Activated CD8-positive, alpha-beta memory T cell treated with anti-CD3 and anti-CD28 coated beads, Interleukin-2, amount 50 U/mL, for 24 hours (primary cell): Measurements from ENCODE around the gene TTC8.
"Not testable (repeated sequence)": the region's sequence is repeated elsewhere in the genome, so short reads cannot be mapped to it uniquely, and the experiment has no call there.

Experiments
- DNase-seq: peaks from one replicate; pipeline ENCODE4 v3.0.0-alpha.2; 2020; ENCODE audit errors: extremely low read depth

TTC8 gene

DNA sequence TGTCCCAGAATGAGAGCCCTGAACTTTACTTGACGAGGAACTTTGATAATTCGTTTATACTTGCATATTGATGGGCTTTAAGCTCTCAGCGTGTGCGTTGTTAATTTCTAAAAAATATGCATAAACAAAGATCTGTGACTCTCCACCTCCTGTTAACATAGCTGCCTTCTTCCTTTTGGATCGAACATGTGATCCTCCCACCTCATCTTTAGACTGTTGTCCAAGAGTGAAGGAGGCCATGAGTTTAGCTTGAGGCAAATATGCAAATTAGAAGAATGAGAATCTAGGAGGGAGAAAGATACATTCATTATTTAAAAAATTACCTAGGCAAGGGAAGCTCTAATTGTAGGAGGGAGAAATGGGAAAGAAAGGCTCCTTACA, 617 bp downstream of the TTC8 start:
- no peak for DNase-seq

DNA sequence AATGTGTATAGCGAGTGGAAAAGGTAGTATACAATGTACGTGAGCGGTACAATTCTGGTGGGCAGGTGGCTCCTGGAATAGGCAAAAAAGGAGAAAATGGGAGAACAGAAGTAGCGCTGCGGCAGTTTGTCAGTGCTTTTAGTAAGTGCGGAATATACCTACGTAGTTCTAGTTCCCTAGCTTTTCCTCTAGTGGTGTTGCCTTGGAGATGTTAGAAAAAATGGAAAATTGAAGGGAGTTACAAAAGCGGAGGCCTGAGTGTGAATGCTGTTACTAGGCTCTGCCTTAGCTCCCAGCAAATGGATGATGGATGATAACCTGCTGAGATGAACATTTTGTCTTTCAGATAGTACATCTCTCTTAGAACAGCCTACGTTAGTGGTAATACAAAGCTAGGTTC, 1.1 kb downstream of the TTC8 start:
- no peak for DNase-seq

DNA sequence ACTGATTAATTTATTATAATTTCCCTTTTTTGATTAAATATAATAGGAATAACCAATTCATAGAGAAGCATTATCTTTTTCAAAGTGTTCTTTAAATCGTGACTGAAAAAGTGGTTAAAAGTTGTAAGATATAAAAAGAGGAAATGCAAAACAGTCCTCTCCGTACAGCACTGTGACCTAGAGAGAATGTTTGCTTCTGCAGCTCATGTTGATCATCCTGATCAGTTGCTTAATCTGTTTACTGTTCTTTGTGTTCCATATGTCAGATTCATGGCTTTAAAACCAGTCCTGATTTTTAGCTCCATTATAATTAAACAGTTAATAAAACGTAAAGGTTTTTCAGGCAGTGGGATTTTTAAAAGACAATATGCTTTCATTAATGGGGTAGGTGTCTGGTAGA, 4.7 kb downstream of the TTC8 start:
- DNase-seq: no peak

DNA sequence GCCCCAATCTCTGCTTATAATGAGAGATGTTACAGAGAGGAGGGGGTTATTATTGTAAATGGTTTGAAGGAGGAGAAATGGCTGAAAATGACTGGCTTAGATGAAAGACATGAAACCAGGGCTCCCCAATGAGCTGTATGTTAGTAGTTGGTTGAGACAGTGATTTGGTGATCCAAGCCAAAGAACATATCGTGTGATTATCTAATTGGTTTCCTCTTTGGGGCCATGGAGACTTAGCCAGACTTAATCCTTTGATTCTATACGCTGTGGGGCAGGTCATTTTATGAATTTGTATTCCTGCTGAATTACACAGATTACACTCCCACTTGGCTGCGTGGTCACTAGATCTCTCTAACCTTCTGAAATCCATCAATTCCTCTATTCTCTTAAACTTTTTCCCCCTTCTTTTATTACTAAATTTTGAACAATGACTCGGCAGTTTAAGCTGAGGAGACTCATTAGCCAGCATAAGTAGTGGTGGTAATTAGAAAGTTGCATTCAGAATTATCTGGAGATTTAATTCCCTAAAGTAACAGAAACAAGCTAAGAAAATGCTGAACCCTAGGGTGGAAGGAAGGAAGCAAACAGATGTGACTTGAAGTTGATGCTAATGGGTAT, 5.3 kb downstream of the TTC8 start:
- DNase-seq: no peak

DNA sequence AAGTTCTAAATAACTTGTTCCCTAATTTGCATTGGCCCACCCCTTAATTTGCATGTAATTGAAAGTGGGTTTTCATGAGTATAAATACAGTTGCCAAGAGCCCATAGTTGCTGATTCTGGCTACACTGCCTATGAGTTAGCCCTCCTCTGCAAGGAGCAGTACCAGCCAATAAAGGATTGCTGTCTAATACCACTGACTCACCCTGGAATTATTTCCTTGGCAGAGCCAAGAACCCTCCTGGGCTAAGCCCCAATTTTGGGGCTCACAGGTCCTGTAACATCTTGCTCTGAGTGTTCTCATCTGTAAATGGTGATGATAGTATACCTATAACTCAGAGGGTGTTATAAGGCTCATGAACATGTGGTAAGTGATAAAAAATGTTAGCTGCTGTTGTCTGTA, 6.8 kb downstream of the TTC8 start:
- DNase-seq: no peak

DNA sequence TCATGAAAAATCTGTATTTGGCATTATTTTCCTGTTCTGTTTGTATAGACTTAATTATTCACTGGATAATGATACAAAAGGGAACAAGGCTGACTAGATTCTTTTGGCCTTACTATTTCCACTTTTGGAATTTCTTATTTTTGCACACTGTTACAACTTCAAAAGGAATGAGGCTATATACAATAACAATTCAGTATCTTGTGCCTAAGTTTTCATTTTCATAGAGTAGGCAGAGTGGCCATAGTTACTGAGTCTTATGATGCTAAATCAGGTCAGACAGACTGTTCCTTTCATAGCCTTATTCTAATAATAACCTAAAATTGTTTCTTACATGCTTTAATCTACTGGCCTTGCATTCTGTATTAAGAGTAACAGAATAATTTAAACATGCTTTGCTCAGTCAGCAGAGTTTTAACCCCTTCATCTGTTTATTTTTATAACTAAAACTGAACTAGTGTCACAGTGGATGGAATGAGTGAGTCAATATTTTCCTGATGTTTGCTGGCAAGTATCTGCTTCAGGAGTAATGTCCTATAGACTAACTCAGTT, 10.5 kb downstream of the TTC8 start:
- DNase-seq: no peak

DNA sequence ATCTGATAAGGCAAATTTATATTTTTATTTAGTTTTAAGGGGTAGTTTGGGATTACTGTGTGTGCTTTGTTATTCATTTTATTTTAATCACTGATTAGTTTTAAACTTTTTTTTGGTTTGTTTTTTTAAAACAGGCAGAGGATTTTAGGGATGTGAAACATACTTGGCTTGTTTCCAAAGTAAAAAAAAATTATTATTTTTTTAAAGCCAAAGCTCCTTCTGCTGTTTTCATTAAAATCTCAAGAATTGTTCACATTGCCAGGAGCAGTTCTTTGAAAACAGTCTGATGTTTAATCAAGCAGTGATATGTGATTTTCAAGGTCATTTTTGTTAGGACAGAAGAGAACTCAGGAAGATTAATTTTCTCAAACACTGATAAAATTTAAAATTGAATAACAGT, 11.2 kb downstream of the TTC8 start:
- DNase-seq: no peak

DNA sequence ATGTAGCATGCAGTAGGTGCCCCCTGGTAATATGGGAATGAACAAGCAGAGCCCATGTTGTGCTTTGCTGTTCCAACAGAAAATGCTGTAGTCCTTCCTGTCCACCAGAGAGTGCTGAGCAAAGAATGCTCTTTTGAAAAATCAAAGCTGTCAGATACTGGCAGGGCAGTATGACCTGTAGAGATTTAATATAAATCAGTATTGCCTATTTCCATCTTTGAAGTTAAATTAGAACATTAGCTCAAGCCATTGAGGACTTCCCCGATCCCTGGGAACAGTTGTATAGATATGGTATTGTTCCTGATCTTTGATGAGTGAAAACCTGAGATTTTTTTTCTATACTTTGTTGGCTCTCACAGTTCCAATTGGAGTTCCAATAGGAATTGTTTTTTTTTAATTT, 13.0 kb downstream of the TTC8 start:
- no peak for DNase-seq

DNA sequence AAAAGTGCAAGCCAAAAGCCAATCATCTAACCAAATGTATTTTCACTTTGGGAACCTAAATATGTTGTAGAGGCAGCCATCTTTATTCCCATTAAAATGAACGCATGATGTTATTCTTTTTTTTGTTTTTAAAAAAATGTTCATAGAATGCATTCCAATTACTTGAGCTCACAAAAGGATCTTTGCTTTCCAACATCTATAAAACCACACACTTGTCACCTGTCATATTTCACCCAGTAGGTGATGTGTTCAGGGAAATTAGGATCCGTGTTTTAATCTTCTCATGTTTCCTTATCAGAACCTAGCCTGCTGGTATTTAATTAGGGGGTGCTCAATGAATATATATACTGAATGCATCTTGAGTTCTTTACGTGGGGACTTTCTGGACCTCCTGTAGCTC, 13.6 kb downstream of the TTC8 start:
- DNase-seq: no peak

DNA sequence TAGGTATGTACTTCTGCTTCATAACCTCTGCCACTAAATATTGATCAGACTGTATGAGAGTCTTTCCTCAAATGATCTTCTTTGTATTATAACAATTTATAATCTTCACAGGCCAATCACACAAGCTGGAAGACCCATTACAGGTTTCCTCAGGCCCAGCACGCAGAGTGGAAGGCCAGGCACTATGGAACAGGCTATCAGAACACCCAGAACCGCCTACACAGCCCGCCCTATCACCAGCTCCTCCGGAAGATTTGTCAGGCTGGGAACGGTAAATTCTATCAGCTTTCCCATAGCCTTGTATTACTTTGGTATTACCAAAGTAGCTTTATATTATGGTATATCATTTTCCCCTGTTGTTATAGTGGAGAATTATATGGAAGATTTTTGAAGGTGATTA, 16.5 kb downstream of the TTC8 start:
- DNase-seq: no peak

DNA sequence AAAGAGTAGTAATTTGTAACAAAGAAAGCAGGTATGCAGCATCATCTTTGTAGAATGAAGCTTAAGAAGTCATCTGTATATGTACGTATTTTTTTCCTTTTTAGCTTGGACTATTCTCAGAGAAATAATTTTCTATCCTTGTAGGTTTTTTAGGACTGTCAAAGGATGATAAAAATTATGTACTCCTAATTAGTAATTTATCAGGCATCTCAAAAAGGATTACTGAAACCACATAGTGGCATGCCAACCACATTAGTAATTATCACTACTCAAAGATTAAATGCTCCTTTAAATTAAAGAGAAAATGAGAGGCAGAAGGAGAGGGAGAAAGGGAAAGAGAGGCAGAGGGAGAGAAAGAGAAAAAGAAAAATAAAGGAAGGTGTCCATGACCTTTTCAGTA, 17.3 kb downstream of the TTC8 start:
- no peak for DNase-seq

DNA sequence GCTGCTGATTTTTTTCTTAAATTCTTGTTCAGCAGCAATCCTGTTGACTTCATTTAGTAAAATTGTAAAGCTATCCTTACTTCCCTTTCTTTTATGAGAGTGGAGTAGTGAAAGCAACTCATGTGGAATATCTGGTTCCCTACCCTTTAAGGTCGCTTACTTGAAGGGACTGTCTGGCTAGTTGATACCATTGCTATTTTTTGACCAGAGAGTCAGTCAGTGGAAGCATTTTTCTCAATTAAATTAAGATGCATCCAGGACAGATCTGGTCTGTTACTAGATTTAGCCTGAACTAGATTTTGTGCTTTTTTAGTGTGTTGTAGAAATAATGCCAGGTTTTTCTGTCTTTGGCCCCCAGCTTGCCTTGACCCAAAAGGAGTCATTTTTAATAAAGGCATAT, 18.0 kb downstream of the TTC8 start:
- DNase-seq: no peak

DNA sequence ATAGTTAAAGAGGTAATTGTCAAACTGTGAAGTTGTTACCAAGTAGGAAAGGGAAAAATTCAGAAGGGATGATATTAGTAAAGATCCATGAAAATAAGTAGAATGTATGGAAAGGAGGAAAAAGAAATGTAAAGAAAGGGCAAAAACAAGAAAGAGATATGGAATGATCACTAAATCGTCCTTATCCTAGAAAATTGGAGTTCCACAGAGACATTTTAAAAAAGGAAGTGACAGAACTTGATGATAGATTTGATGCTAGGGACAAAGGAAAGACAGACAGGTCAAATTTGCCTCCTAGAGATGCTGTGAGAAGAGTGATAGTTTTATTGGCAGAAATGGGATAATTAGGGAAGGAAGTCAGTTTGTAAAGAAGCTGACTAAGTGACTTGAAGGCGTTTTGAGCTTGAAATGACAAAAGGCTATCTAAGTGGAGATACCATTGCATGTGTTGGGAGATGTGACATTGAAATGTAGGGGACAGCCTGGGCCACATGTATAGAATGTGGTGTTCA, 20.6 kb downstream of the TTC8 start:
- DNase-seq: no peak

DNA sequence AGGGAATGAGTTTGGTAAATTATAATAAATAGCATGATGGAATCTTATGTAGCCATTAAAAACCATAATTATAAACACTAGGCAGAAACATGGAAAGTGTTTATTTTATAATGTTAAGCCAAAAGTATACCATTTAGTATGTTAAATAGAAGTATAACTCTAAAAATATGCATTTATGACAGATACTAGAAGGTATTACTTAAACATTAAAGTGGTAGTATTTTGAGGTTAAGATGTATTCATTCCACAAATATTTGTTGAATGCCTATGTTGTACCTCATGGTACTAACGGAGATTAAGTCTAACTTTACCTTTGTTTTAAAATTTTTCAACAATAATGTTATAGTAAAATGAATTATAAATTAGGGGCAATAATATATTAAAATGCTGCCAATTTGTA, 24.1 kb downstream of the TTC8 start:
- DNase-seq: no peak

DNA sequence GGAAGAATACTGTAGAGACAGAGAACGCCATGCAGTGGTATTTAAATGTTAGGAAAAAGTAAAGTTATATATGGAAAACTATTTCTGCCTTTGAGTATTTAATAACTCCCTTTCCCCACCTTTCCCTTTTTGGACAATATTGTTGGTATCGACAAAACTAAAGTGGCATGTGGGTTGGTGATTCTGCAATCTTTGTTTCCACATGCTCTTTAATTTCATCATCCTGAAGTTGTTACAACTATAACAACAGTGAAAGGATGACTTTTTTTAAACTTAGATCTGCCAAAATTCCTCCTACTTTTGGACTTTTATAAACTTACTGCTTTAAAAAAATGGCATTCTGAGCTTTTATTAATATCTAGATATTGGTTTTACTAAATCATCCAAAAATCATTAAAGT, 25.3 kb downstream of the TTC8 start:
- DNase-seq: no peak

DNA sequence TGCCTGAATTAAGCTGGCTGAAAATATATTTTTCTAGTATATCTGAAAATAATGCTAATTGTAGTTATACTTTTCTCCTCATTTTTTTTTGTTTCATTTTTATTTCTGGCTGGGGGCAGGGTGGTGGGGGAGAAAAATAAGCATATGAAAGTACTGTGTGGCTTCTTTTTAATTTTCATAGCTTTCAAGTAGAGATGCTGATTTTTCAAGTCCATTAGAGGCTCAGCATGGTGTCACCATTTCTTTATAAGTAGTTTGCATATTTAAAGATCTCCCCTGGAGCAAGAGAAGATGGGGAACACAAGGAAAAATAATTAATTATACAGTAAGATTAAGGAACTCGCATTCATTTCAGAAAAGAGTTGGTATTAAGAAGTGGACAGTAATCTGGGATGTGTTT, 27.1 kb downstream of the TTC8 start:
- DNase-seq: no peak

DNA sequence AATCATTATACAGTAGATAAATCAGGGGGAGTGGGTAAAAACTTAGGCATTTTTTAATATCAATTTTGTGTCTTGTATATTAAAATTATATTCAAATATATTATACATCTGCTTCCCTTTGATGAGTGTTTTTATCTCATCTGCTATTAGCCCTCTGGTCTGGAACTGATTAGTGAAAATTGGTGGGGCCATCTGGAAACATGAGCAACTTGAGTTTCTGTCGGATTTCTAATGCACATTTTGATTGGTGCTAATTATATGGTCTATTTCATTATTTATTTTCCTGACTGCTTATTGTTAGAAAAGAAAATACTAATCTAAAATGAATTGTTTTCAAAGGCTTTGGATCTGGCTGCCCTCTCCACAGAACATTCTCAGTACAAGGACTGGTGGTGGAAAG, 28.2 kb downstream of the TTC8 start:
- no peak for DNase-seq

DNA sequence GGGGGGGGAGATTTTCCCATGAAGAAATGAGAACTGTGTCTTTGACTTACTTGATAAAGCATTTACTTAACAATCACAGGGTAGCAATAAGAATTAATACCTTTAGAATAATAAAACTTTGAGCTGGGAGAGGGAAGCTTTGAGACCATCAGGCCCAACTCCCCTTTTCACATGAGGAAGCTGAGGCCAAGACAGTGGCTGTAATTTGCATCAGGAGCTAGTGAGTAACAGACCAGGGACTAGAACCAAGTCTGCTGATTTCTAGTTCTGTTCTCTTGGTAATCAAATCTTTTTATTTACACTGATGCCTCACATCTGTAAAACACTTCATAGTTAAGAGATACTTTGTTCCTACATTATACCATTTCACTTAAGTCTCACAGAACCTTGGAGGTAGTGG, 28.7 kb downstream of the TTC8 start:
- no peak for DNase-seq

DNA sequence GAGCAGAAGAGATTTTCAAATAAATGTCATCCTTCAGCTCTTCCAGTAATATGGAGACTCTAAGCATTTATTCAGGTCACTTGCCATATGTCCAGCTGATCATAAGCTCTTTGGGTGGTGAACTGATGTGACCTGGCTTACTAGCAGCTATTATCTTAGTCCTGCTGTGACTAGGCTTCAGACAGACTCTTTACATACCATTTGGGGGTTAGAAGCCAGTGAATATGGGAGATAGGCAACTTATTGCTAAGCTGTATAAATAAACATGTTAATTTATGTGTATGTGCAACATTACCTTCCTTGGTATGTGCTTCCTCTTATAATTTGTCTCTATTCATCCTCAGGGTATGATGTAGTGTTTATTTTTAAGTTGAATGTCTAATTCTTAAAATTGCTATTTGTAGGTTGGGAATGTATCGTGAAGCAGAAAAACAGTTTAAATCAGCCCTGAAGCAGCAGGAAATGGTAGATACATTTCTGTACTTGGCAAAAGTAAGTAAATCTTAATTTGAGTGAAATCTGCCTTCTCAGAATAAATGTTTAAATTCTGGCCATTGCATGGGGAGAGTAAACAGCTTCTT, 32.4 kb downstream of the TTC8 start:
- no peak for DNase-seq

DNA sequence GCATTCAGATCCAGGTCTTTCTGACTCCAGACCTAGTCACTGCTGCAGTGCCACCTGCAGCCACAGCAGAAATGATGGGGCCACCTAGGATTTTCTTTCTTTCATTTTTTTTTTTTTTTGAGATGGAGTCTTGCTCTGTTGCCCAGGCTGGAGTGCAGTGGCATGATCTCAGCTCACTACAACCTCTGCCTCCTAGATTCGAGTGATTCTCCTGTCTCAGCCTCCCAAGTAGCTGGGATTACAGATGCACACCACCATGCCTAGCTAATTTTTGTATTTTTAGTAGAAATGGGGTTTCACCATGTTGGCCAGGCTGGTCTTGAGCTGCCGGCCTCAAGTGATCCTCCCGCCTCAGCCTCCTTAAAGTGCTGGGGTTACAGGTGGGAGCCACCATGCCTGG, 33.4 kb downstream of the TTC8 start:
- DNase-seq: not testable (repeated sequence)

DNA sequence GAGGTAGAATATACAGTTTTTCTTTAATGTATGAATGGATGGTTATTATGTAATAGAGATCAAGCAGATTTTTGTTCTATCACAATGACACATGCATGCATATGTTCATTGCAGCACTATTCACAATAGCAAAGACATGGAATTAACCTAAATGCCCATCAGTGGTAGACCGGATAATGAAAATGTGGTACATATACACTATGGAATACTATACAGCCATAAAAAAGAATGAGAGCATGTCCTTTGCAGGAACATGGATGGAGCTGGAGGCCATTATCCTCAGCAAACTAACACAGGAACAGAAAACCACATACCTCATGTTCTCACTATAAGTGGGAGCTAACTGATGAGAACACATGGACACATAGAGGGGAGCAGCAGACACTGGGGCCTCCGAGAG, 34.7 kb downstream of the TTC8 start:
- not testable (repeated sequence) for DNase-seq

DNA sequence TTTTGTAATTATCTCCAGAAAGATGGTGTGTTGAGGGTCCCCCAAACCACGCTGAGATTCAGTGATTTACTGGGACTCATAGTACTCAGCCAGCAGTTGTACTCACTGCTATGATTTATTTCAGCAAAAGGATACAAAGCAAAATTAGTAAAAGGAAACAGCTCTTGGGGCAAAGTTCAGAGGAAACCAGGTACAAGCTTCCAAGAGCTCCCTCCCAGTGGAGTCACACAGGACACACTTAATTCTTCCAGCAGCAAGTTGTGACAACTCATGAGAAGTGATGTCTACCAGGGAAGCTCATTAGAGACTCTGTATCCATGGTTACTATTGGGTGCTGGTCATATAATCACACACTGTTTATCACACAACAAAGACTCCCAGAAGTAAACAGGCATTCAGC, 38.7 kb downstream of the TTC8 start:
- DNase-seq: no peak

DNA sequence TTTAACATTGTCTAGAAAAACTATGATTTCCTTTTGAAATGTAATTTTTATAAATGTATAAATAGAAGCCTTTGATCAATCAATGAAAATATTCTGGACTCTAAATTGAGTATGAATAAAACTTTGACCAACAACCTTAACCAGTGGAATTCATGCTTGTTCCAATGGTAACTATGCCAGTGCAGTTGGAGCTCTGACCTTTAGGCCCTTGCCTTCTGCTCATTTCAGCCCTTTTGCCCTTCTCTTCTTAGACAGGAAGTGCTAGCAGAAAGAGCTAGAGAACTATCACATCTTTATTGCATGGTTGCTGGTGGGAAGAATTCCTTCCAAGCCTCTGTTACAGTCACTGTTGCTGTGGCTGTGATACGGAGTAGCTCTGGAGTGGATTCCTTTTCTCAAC, 39.7 kb downstream of the TTC8 start:
- no peak for DNase-seq

DNA sequence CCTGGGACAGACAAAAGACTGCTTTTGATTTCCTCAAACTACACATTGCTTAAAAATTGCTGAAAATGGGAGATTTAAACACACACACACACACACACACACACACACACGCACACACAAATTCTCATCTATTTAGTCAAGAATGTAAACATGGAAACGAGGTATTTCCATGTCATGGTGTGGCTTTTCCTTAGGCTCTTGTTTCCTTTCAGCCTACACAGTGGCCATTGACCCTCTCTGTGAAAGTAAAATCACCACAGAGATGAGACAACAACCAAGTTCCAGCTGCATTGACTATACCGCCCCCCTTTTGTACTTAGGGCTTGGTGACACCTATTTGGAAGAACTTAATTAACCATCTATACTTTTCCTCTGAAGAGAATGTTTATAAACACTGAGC, 41.9 kb downstream of the TTC8 start:
- DNase-seq: no peak
